IPS-15b (cell line): Measurements from ENCODE around the gene TSC22D2.
A peak's percentile ranks its signal among the peaks of the same experiment; 100 is the strongest.

ENCODE experiments used
- H3K27me3 ChIP-seq: one replicate; pipeline ENCODE4 v1.6.1; 2013; ENCODE audit warnings: low read length; ENCODE audit not compliant: control insufficient read depth, insufficient read depth
- H3K36me3 ChIP-seq: one replicate; pipeline ENCODE4 v1.6.1; 2013; ENCODE audit warnings: low read length; ENCODE audit not compliant: control insufficient read depth, insufficient read depth
- H3K4me1 ChIP-seq: one replicate; pipeline ENCODE4 v1.6.1; 2013; ENCODE audit warnings: mild to moderate bottlenecking, low read length; ENCODE audit not compliant: control insufficient read depth, insufficient read depth
- H3K4me3 ChIP-seq: one replicate; pipeline ENCODE4 v1.5.1; 2013; ENCODE audit warnings: low read depth, low read length
- H3K9ac ChIP-seq: one replicate; pipeline ENCODE4 v1.6.1; 2013; ENCODE audit warnings: low read depth, mild to moderate bottlenecking, low read length
- H3K9me3 ChIP-seq: one replicate; pipeline ENCODE4 v1.6.1; 2013; ENCODE audit warnings: mild to moderate bottlenecking, low read length; ENCODE audit not compliant: control insufficient read depth, insufficient read depth

Gene TSC22D2

DNA sequence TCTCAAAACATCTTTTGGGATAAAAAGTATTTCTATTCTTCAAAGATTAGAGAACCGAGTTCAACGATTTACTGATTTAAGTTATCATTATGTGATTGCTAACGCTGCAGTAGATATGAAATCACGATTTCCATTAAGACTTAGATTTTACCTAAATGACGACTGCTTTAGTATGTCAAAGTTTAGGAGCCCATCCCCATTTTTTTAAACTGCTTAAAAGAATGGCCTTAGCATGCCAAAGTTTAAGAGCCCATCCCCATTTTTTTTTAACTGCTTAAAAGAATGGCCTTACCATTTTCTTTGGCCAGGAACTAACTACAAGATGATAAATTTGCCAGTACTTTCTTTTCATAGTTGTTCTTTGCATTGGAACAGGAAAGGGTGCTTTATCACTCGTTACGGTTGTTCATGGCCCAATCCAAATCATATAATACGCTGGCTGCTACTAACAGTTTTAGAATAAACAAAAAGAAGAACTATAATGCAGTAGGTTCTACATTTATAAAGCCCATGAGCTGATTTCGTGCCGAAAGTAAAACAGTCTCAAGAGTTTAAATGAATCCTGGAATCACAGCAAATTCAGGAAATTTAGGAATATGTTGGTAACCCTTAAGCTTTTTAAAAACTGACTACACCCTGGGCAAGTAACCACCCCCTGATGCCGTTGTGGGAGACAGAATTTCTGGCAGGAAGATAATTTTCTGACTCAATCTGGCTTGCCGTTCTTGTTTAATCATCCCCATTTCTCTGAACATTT, 869 bp upstream of the TSC22D2 start:
- peaks cover 3% of the 10 kb centered on the region for H3K4me1 ChIP-seq
- H3K36me3 ChIP-seq, result no peaks in the 10 kb centered on the region
- H3K9ac ChIP-seq, result no peak overlapping the region
- H3K4me3 ChIP-seq, result peak overlapping the region; percentile 35
- H3K27me3 ChIP-seq, result no peaks in the 10 kb centered on the region
- H3K9me3 ChIP-seq, result no peaks in the 10 kb centered on the region

DNA sequence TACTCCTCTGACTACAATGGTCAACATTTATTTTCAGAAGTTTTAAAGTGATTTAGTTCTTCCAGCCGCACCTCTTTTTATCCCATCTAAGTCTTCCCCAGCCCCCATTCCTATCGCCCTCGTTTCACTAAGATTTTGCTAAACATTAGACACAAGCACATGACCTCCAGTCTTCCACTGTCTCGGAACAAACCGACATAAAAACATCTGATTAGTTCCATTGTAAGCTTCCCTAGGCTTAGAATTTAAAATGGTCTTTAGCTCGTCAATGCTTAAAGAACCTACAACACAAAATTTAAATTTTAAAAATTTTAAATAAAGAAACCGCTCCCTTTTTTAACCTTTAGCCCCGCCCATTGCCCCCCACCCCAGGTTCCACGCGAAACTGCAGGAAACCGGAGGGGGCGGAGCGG, 284 bp upstream of the TSC22D2 start:
- H3K9ac ChIP-seq, result no peak overlapping the region
- peak overlapping the region; percentile 35 for H3K4me3 ChIP-seq
- H3K27me3 ChIP-seq, result no peaks in the 10 kb centered on the region
- H3K36me3 ChIP-seq, result no peaks in the 10 kb centered on the region
- H3K9me3 ChIP-seq, result no peaks in the 10 kb centered on the region
- peaks cover 3% of the 10 kb centered on the region for H3K4me1 ChIP-seq

DNA sequence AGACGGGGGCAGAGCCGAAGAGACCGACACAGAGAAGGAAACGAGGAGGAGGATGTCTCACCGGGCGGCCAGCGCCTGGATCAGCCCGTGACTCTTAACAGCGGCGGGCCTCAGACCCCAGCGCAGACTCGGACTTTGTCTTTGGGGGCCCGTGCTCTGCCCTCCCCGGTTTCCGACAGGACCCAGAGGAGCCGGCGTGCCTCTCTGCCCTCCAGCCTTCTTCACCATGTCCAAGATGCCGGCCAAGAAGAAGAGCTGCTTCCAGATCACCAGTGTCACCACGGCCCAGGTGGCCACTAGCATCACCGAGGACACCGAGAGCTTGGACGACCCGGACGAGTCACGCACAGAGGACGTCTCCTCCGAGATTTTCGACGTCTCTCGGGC, 1.0 kb downstream of the TSC22D2 start:
- H3K9ac ChIP-seq, result peak overlapping the region; percentile 72
- H3K4me1 ChIP-seq, result peaks cover 2% of the 10 kb centered on the region
- H3K9me3 ChIP-seq, result no peaks in the 10 kb centered on the region
- H3K36me3 ChIP-seq, result no peaks in the 10 kb centered on the region
- peak overlapping the region; percentile 90 for H3K4me3 ChIP-seq
- no peaks in the 10 kb centered on the region for H3K27me3 ChIP-seq

DNA sequence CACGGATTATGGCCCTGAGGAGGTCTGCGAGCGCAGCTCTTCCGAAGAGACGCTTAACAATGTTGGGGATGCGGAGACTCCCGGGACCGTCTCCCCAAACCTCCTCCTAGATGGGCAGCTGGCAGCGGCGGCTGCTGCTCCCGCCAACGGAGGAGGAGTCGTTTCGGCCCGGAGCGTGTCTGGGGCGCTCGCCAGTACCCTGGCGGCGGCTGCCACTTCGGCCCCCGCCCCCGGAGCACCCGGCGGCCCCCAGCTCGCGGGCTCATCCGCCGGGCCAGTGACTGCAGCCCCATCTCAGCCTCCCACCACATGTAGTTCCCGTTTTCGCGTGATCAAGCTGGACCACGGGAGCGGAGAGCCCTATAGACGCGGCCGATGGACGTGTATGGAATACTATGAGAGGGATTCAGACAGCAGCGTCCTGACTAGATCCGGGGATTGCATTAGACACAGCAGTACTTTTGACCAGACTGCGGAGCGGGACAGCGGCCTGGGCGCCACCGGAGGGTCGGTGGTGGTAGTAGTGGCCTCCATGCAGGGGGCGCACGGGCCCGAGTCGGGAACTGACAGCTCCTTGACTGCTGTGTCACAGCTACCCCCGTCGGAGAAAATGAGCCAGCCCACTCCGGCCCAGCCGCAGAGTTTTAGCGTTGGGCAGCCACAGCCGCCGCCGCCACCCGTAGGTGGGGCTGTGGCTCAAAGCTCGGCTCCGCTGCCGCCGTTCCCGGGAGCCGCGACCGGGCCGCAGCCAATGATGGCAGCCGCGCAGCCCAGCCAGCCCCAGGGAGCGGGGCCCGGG, 1.6 kb downstream of the TSC22D2 start:
- H3K9ac ChIP-seq, result peak overlapping the region; percentile 72
- H3K9me3 ChIP-seq, result no peaks in the 10 kb centered on the region
- H3K4me3 ChIP-seq, result peak overlapping the region; percentile 90
- no peaks in the 10 kb centered on the region for H3K27me3 ChIP-seq
- H3K4me1 ChIP-seq, result peaks cover 6% of the 10 kb centered on the region
- no peaks in the 10 kb centered on the region for H3K36me3 ChIP-seq

DNA sequence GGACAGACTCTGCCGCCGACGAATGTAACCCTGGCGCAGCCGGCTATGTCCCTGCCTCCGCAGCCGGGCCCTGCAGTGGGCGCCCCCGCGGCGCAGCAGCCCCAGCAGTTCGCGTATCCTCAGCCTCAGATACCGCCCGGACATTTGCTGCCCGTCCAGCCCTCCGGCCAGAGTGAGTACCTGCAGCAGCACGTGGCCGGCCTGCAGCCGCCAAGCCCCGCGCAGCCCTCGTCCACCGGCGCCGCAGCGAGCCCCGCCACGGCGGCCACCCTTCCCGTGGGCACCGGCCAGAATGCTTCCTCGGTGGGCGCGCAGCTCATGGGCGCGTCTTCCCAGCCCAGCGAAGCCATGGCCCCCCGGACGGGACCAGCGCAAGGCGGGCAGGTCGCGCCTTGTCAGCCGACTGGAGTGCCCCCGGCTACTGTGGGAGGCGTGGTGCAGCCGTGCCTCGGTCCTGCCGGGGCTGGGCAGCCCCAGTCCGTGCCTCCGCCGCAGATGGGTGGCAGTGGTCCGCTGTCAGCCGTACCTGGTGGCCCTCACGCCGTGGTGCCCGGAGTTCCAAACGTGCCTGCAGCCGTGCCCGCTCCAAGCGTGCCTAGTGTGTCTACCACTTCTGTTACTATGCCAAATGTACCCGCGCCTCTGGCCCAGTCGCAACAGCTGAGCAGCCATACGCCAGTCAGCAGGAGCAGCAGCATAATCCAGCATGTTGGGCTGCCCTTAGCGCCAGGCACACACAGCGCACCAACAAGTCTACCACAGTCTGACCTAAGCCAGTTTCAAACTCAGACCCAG, 2.4 kb downstream of the TSC22D2 start:
- Histone ChIP-seq H3K9me3 (no peaks in the 10 kb centered on the region), H3K4me1 (peaks cover 8% of the 10 kb centered on the region), H3K27me3 (no peaks in the 10 kb centered on the region), H3K9ac (peak overlapping the region; percentile 18), H3K4me3 (peak overlapping the region; percentile 90), H3K36me3 (no peaks in the 10 kb centered on the region)

DNA sequence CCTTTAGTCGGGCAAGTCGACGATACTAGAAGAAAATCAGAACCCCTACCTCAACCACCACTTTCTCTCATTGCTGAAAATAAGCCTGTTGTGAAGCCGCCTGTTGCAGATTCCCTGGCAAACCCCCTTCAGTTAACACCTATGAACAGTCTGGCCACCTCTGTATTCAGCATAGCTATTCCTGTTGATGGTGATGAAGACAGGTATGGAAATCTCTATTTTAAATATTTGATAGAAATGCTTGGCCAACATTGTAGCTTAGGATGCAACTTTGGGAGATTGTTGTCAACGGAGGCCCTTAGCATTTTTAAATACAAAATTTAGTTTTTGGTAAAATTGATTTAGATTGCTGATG, 3.0 kb downstream of the TSC22D2 start:
- Histone ChIP-seq H3K9ac (peak overlapping the region; percentile 18), H3K4me1 (peaks cover 8% of the 10 kb centered on the region), H3K27me3 (no peaks in the 10 kb centered on the region), H3K4me3 (peak overlapping the region; percentile 90), H3K36me3 (no peaks in the 10 kb centered on the region), H3K9me3 (no peaks in the 10 kb centered on the region)

DNA sequence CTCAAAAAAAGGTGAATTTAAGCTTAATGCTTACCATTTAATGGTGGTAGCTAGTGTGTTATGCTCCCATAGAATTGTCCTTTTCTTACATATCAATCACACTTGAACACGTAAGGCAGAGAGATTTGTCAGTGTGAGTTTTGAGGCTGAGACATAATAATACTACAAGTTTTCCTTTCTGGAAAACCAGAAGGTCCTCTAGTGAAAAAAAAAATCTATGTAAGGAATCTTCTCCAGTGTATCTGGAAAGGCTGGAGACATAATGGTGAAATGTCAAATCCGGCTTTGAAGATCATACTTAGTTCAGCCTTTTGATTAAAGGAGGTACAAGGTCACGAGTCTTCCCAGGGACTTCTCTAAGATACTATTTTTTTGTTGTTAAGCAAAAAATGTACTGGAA, 3.4 kb downstream of the TSC22D2 start:
- Histone ChIP-seq H3K4me3 (peak overlapping the region; percentile 90), H3K36me3 (no peaks in the 10 kb centered on the region), H3K9ac (no peak overlapping the region), H3K9me3 (no peaks in the 10 kb centered on the region), H3K27me3 (no peaks in the 10 kb centered on the region), H3K4me1 (peaks cover 8% of the 10 kb centered on the region)

DNA sequence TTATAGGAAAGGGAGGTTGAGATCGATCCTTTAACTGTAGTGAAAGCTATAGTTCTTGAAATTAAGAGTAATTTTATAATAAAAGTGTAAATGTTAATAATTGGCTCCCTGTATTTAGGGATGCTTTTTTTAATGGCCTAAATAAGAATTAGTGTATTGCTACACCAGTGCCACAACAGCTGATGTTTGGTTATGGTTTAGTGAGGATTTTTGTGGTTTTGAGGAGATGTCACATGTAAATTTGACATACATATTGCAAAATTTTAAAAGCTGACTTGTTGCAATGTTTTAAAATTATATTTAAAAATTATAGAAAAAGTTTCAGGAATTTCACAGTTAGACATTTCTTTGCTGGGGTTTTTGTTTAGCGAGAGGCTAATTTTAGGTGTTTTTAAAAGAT, 3.9 kb downstream of the TSC22D2 start:
- Histone ChIP-seq H3K27me3 (no peaks in the 10 kb centered on the region), H3K4me1 (peaks cover 8% of the 10 kb centered on the region), H3K9ac (no peak overlapping the region), H3K9me3 (no peaks in the 10 kb centered on the region), H3K4me3 (peak overlapping the region; percentile 90), H3K36me3 (no peaks in the 10 kb centered on the region)

DNA sequence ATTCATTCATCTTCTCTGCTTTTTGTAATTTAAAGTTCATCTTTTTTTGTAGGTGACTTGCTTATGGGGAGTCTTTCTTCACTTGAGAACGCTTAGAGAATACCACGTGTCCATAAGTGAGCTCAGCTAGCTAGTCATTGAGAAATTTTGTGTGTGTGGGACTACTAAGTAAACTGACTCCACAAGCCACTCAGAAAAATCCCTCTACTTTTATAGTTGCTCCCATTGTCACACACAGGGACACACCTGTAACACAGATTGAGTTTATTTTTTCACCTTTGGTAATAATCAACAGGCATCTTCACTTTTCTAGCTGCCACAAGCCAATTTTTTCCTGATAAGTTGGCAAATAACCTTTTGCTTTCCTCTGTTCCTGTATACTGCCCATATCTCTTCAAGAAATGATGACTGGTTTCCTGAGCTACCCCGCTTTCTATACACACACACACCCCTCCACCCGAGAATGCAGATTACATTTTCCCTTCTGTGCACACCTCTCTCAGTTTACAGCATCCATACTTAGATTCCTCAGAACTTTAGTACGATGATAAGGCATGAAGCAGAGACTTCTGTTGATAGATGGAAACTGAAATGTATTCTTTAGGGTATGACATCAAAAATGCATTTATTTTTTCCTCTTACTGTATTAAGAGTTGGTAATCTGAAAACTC, 4.6 kb downstream of the TSC22D2 start:
- Histone ChIP-seq H3K9me3 (no peaks in the 10 kb centered on the region), H3K9ac (no peak overlapping the region), H3K36me3 (no peaks in the 10 kb centered on the region), H3K4me3 (peak overlapping the region; percentile 90), H3K4me1 (peaks cover 8% of the 10 kb centered on the region), H3K27me3 (no peaks in the 10 kb centered on the region)

DNA sequence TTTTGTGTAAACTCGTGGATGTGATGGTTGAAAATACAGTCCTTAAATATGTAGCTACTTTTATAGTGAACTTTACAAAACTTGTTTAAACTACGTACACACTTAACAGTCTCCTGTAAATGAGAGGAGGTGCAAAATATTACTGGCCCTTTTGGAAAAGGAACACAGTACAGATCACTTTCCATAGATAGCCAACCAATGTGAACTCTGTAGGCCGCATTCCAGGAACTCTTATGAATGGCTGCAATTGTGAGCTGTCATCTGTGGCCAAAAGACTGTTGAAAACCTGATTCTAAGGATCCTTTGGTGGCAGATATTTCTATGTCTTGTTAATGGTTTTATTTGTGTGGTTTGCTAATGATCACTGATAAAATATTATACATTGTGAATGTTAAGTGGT, 6.2 kb downstream of the TSC22D2 start:
- H3K4me1 ChIP-seq, result peaks cover 10% of the 10 kb centered on the region
- no peaks in the 10 kb centered on the region for H3K9me3 ChIP-seq
- H3K36me3 ChIP-seq, result no peaks in the 10 kb centered on the region
- no peak overlapping the region for H3K9ac ChIP-seq
- H3K4me3 ChIP-seq, result peak overlapping the region; percentile 12
- H3K27me3 ChIP-seq, result no peaks in the 10 kb centered on the region

DNA sequence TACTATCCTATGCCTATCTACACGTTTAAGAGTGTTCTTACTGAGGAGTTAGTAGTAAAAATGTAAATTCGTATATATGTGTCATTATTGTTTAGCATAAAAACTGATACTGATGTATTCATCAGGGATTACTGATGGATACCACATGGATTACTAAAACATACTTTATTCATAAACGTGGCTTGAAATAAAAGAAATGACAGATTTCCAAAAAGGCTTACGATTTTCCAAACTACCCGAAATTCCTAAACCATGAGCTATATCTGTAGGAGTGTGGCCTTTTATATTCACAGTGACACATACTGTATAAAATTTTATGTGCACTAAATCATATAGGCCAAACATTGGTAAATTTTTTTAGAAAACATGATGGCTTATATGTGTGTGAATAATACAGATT, 6.9 kb downstream of the TSC22D2 start:
- H3K36me3 ChIP-seq, result no peaks in the 10 kb centered on the region
- H3K27me3 ChIP-seq, result no peaks in the 10 kb centered on the region
- H3K4me3 ChIP-seq, result no peak overlapping the region
- no peaks in the 10 kb centered on the region for H3K9me3 ChIP-seq
- H3K9ac ChIP-seq, result no peak overlapping the region
- H3K4me1 ChIP-seq, result peaks cover 10% of the 10 kb centered on the region
